GM18507 (cell line): ENCODE results near the gene HOXA7.
A peak's percentile ranks its signal among the peaks of the same experiment; 100 is the strongest.

Experiments used
- DNase-seq: peaks from one replicate; pipeline ENCODE4 v3.0.0; 2011; ENCODE audit warnings: low read depth; ENCODE audit not compliant: insufficient read length; ENCODE audit errors: extremely low spot score
- FAIRE-seq: peaks from 2 replicates; lab custom pipeline; 2011; peaks lifted over from hg19 to GRCh38; lab: Jason Lieb, UNC

Gene HOXA7

GRCh38 chr7:27161721-27162560 lies 5.5 kb upstream of the HOXA7 start:
- no peak for FAIRE-seq
- no peak for DNase-seq

GRCh38 chr7:27161214-27161720 lies 4.8 kb upstream of the HOXA7 start:
- DNase-seq = no peak
- no peak for FAIRE-seq

- peak; percentile 87 for FAIRE-seq
- peak; percentile 82 for DNase-seq
These were observed 4.2 kb upstream of the HOXA7 start for GRCh38 chr7:27160546-27161213.

- no peak for FAIRE-seq
- DNase-seq = no peak
These were observed 3.7 kb upstream of the HOXA7 start for GRCh38 chr7:27160145-27160545.

GRCh38 chr7:27159266-27160144 lies 3.0 kb upstream of the HOXA7 start:
- no peak for DNase-seq

GRCh38 chr7:27158436-27159265 lies 2.2 kb upstream of the HOXA7 start:
- DNase-seq = no peak
- FAIRE-seq = no peak

More at GRCh38 chr7:27159266-27160144, 3.0 kb upstream of the HOXA7 start:
- FAIRE-seq = no peak

- DNase-seq = no peak
- no peak for FAIRE-seq
These were observed 1.4 kb upstream of the HOXA7 start for GRCh38 chr7:27157702-27158431.

- DNase-seq = no peak
- FAIRE-seq = no peak
These were observed 634 bp upstream of the HOXA7 start for GRCh38 chr7:27156916-27157701.

- FAIRE-seq (no peak), DNase-seq (no peak)
These were observed 513 bp downstream of the HOXA7 start for GRCh38 chr7:27155816-27156507.

- FAIRE-seq = no peak
- no peak for DNase-seq
These were observed 1.3 kb downstream of the HOXA7 start for GRCh38 chr7:27154901-27155815.

- DNase-seq = no peak
These were observed 2.1 kb downstream of the HOXA7 start for GRCh38 chr7:27154369-27154768.

GRCh38 chr7:27153526-27153925 lies 2.9 kb downstream of the HOXA7 start:
- FAIRE-seq (no peak), DNase-seq (no peak)

More at GRCh38 chr7:27154369-27154768, 2.1 kb downstream of the HOXA7 start:
- no peak for FAIRE-seq

- no peak for FAIRE-seq
- no peak for DNase-seq
These were observed 3.5 kb downstream of the HOXA7 start for GRCh38 chr7:27152816-27153442.

- FAIRE-seq = no peak
- DNase-seq = no peak
These were observed 4.3 kb downstream of the HOXA7 start, which contains the start of gene HOXA3 for GRCh38 chr7:27151931-27152815. HOXA3 (minus strand) TSS chr7:27152583; CDS start chr7:27110640, 41,943 bp downstream.
